HCT116 (cell line): ENCODE measurements around the gene RGS4. TPM values are rescaled to one million over a fixed set of nuclear protein-coding genes. Genes with fewer than 3 reads are reported as not detected.

Experiments used
- ATAC-seq: fragments of 200-7000 bp; cut with Tn5 transposase; 2 replicates; pipeline ENCODE4 v1.9.1; 2020; ENCODE audit warnings: mild to moderate bottlenecking, moderate library complexity
- BruUV-seq: library from RNA; stranded (reverse); fragments of 400-500 nt; replicated peaks from 2 replicates; lab custom pipeline; 2021; lab: Mats Ljungman, UMichigan
- CTCF ChIA-PET: fragments of 300-600 bp; sonication (Branson Sonifier 250); formaldehyde crosslinking; loops from one replicate; lab custom pipeline; 2021; ENCODE audit warnings: antibody characterized with exemption; lab: Charles Lee
- POLR2A ChIA-PET: fragments of 300-600, 350-600 bp; sonication (Branson Sonifier 250); formaldehyde crosslinking; loops from one replicate; lab custom pipeline; 2021; ENCODE audit warnings: antibody characterized with exemption; lab: Charles Lee
- RAD21 ChIA-PET, 2 experiments: fragments of 300-600 bp; sonication (Branson Sonifier 250); formaldehyde crosslinking; loops; one replicate each; lab custom pipeline; 2023; ENCODE audit warnings: low total read pairs in 2 of 2; ENCODE audit not compliant: uncharacterized antibody in 2 of 2, unreplicated experiment in 2 of 2, low non-redundant PET in 1 of 2; lab: Charles Lee
- DNase-seq: peaks from one replicate; pipeline ENCODE4 v3.0.0-alpha.2; 2010; ENCODE audit warnings: low read depth, low spot score
- H2AFZ ChIP-seq: fragments of 200-600 bp; shearing (Covaris generic), sonication (generic); 2 replicates; pipeline ENCODE4 v1.6.1; 2017; ENCODE audit warnings: low read depth, mixed run types, mixed read lengths, antibody characterized with exemption, low read length; ENCODE audit not compliant: poor library complexity, severe bottlenecking
- H3K27ac ChIP-seq: 2 replicates; pipeline ENCODE4 v1.5.1; 2012; ENCODE audit warnings: low read depth, low read length
- H3K27me3 ChIP-seq: fragments of 200-600 bp; sonication (generic); 2 replicates; pipeline ENCODE4 v1.6.1; 2016; ENCODE audit warnings: mixed run types, low read length, mixed read lengths; ENCODE audit not compliant: insufficient read depth
- H3K36me3 ChIP-seq, 2 experiments: fragments of 200-500 bp in 1 of 2; fragments of 200-600 bp in 1 of 2; sonication (Bioruptor generic) in 1 of 2; sonication (generic) in 1 of 2; 2 replicates each; pipeline versions ENCODE4 v1.5.1 to v1.6.1; 2014 to 2016; ENCODE audit warnings: low read length in 2 of 2, inconsistent platforms in 1 of 2, mixed read lengths in 1 of 2, mixed run types in 1 of 2; ENCODE audit not compliant: insufficient read depth in 2 of 2, control insufficient read depth in 1 of 2
- H3K4me1 ChIP-seq, 2 experiments: fragments of 200-600 bp in 1 of 2; sonication (generic) in 1 of 2; 2 replicates each; pipeline versions ENCODE4 v1.5.1 to v1.6.1; 2012 to 2017; ENCODE audit warnings: low read length in 2 of 2, inconsistent platforms in 1 of 2, mild to moderate bottlenecking in 1 of 2, mixed read lengths in 1 of 2, mixed run types in 1 of 2, moderate library complexity in 1 of 2; ENCODE audit not compliant: insufficient read depth in 2 of 2, control insufficient read depth in 1 of 2
- H3K4me2 ChIP-seq: fragments of 200-600 bp; sonication (generic); 2 replicates; pipeline ENCODE4 v1.6.1; 2017; ENCODE audit warnings: mixed run types, low read length, mixed read lengths
- H3K4me3 ChIP-seq, 2 experiments: fragments of 200-600 bp in 1 of 2; sonication (generic) in 1 of 2; replicated peaks in 1 of 2; 2 replicates each; pipeline ENCODE4 v1.5.1; 2011 to 2016; ENCODE audit warnings: low read length in 2 of 2, control low read depth in 1 of 2, low read depth in 1 of 2, mild to moderate bottlenecking in 1 of 2, mixed read lengths in 1 of 2, mixed run types in 1 of 2
- H3K79me2 ChIP-seq: fragments of 200-600 bp; sonication (generic); 2 replicates; pipeline ENCODE4 v1.6.1; 2017; ENCODE audit warnings: mild to moderate bottlenecking, mixed run types, low read length, moderate library complexity, mixed read lengths; ENCODE audit not compliant: insufficient read depth
- H3K9ac ChIP-seq: fragments of 200-600 bp; sonication (generic); 2 replicates; pipeline ENCODE4 v1.6.1; 2016; ENCODE audit warnings: low read length, mixed read lengths
- H3K9me2 ChIP-seq: fragments of 200-600 bp; sonication (generic), shearing (Covaris generic); 2 replicates; pipeline ENCODE4 v1.6.1; 2017; ENCODE audit warnings: mixed run types, mild to moderate bottlenecking, moderate library complexity; ENCODE audit not compliant: insufficient read depth
- H3K9me3 ChIP-seq, 2 experiments: fragments of 200-500 bp in 1 of 2; fragments of 200-600 bp in 1 of 2; sonication (Bioruptor generic) in 1 of 2; sonication (generic) in 1 of 2; 2 replicates each; pipeline ENCODE4 v1.6.1; 2014 to 2017; ENCODE audit warnings: low read length in 2 of 2, mixed read lengths in 2 of 2, inconsistent platforms in 1 of 2, low read depth in 1 of 2, mild to moderate bottlenecking in 1 of 2, mixed run types in 1 of 2, moderate library complexity in 1 of 2; ENCODE audit not compliant: control insufficient read depth in 1 of 2, insufficient read depth in 1 of 2
- H4K20me1 ChIP-seq: fragments of 200-600 bp; sonication (generic), shearing (Covaris generic); 2 replicates; pipeline ENCODE4 v1.6.1; 2017; ENCODE audit warnings: mixed run types, mild to moderate bottlenecking, moderate library complexity; ENCODE audit not compliant: insufficient read depth
- CBX3 ChIP-seq: IDR thresholded peaks from 2 replicates; pipeline ENCODE4 v1.6.1; 2012; ENCODE audit warnings: low read depth
- CEBPB ChIP-seq: IDR thresholded peaks from 2 replicates; pipeline ENCODE4 v1.6.1; 2012; ENCODE audit warnings: low read depth
- CTCF ChIP-seq, 3 experiments: fragments of 200-600 bp in 1 of 3; sonication (generic) in 1 of 3; IDR thresholded peaks in 2 of 3; conservative IDR thresholded peaks in 1 of 3; 2 replicates each; pipeline ENCODE4 v1.5.1; 2012 to 2017; ENCODE audit warnings: low read depth in 2 of 3, low read length in 2 of 3, antibody characterized with exemption in 1 of 3, borderline replicate concordance in 1 of 3, control low read depth in 1 of 3, mild to moderate bottlenecking in 1 of 3, mixed read lengths in 1 of 3, mixed run types in 1 of 3, moderate library complexity in 1 of 3; ENCODE audit not compliant: insufficient read depth in 1 of 3
- ELF1 ChIP-seq: IDR thresholded peaks from 2 replicates; pipeline ENCODE4 v1.6.1; 2012; ENCODE audit warnings: low read depth, borderline replicate concordance
- EZH2 ChIP-seq: fragments of 200-600 bp; sonication (generic); IDR thresholded peaks from 2 replicates; pipeline ENCODE4 v1.6.1; 2017; ENCODE audit warnings: antibody characterized with exemption, mixed run types
- EZH2phosphoT487 ChIP-seq: fragments of 200-600 bp; IDR thresholded peaks from 2 replicates; pipeline ENCODE4 v1.6.1; 2018; ENCODE audit warnings: antibody characterized with exemption, borderline replicate concordance
- FOSL1 ChIP-seq: IDR thresholded peaks from 2 replicates; pipeline ENCODE4 v1.6.1; 2012; ENCODE audit warnings: low read depth
- JUND ChIP-seq: IDR thresholded peaks from 2 replicates; pipeline ENCODE4 v1.6.1; 2012
- RAD21 ChIP-seq: IDR thresholded peaks from 2 replicates; pipeline ENCODE4 v1.6.1; 2012; ENCODE audit warnings: low read depth, mild to moderate bottlenecking
- REST ChIP-seq: IDR thresholded peaks from 2 replicates; pipeline ENCODE4 v1.6.1; 2012; ENCODE audit warnings: low read depth
- SIN3A ChIP-seq: IDR thresholded peaks from 2 replicates; pipeline ENCODE4 v1.6.1; 2012; ENCODE audit warnings: low read depth
- SP1 ChIP-seq: IDR thresholded peaks from 2 replicates; pipeline ENCODE4 v1.6.1; 2012; ENCODE audit warnings: low read depth
- YY1 ChIP-seq: IDR thresholded peaks from 2 replicates; pipeline ENCODE4 v1.6.1; 2011; ENCODE audit warnings: low read length, low read depth, moderate library complexity, mild to moderate bottlenecking; ENCODE audit not compliant: insufficient replicate concordance; ENCODE audit errors: extremely low read depth
- ZBTB33 ChIP-seq: IDR thresholded peaks from 2 replicates; pipeline ENCODE4 v1.6.1; 2011; ENCODE audit warnings: mild to moderate bottlenecking, low read length, moderate library complexity; ENCODE audit not compliant: insufficient replicate concordance; ENCODE audit errors: extremely low read depth
- ZFX ChIP-seq: fragments of 450-650 bp; IDR thresholded peaks from 2 replicates; pipeline ENCODE4 v1.6.1; 2017
- intact Hi-C: fragments of 100-400 bp; cut with micrococcal nuclease; formaldehyde crosslinking; loops from 2 replicates; pipeline ENCODE4 v1.10.0; 2022
- total RNA-seq: library from RNA; stranded (reverse); gene quantifications from one replicate; pipeline ENCODE4 v1.2.1, GENCODE V29; 2021; ENCODE audit not compliant: unreplicated experiment
- TF ChIP-seq, protein P1 (sequence below): IDR thresholded peaks from 2 replicates; pipeline ENCODE4 v1.6.1; 2012

RGS4 gene
- total RNA-seq, 1 experiment from 2014 or later = not detected

- H3K27me3 ChIP-seq = peaks cover 19% of the 10 kb centered on the region; the same call in 1 of the 2 replicates
- H3K9ac ChIP-seq = no peak overlapping the region
- no peak overlapping the region for H2AFZ ChIP-seq
- no peaks in the 10 kb centered on the region; a peak in 1 of 4 replicates for H3K4me1 ChIP-seq
- ATAC-seq (no peak), DNase-seq (no peak)
- H3K9me3 ChIP-seq = no peaks in the 10 kb centered on the region
- intact Hi-C loops = no loop called here
- no peak overlapping the region for H3K27ac ChIP-seq
- H3K9me2 ChIP-seq = no peaks in the 10 kb centered on the region
- no peaks in the 10 kb centered on the region for H3K79me2 ChIP-seq
- no peak overlapping the region for H3K4me3 ChIP-seq
- no peaks in the 10 kb centered on the region for H4K20me1 ChIP-seq
- H3K4me2 ChIP-seq = no peak overlapping the region
- no TSS peak for BruUV-seq
- TF ChIP-seq ZFX = no peak
- TF ChIP-seq JUND = no peak
- TF ChIP-seq ZBTB33 = no peak
- no peak for TF ChIP-seq RAD21
- TF ChIP-seq, protein P1, sequence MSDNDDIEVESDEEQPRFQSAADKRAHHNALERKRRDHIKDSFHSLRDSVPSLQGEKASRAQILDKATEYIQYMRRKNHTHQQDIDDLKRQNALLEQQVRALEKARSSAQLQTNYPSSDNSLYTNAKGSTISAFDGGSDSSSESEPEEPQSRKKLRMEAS = no peak
- TF ChIP-seq CEBPB = no peak
- no peak for TF ChIP-seq REST
- no peak for TF ChIP-seq CBX3
- no peak for TF ChIP-seq YY1
- no peak for TF ChIP-seq FOSL1
- no peak for TF ChIP-seq SIN3A
- no peak for TF ChIP-seq SP1
- TF ChIP-seq CTCF (IDR thresholded peaks at IDR 0.05 in 2 of 3, conservative IDR thresholded peaks at IDR 0.05 in 1 of 3; ENCODE audit: borderline replicate concordance in 1 of 3, insufficient read depth in 1 of 3, low read depth in 2 of 3, low read length in 2 of 3) = no peak
- no peak for TF ChIP-seq EZH2
- no peak for TF ChIP-seq EZH2phosphoT487
- no peak for TF ChIP-seq ELF1
- no peaks in the 10 kb centered on the region for H3K36me3 ChIP-seq
- ChIA-PET CTCF (no interaction called here), POLR2A (no interaction called here), RAD21 (no interaction called here)
Observed at GRCh38 chr1:163063610-163064009, 5.6 kb upstream of the RGS4 start.
